Regular cardiac myocyte (primary cell): ENCODE data around the gene GPR75. TPM values are rescaled to one million over a fixed set of nuclear protein-coding genes. Genes with fewer than 3 reads are reported as not detected.

Source experiments
- total RNA-seq: library from RNA; depleted of rRNA; stranded (reverse); fragments of >200 nt; gene quantifications from 2 replicates; pipeline ENCODE4 v1.2.3, GENCODE V29; 2014

GPR75 gene
- total RNA-seq, result 0.28 and 1.2 TPM in 2 replicates

DNA sequence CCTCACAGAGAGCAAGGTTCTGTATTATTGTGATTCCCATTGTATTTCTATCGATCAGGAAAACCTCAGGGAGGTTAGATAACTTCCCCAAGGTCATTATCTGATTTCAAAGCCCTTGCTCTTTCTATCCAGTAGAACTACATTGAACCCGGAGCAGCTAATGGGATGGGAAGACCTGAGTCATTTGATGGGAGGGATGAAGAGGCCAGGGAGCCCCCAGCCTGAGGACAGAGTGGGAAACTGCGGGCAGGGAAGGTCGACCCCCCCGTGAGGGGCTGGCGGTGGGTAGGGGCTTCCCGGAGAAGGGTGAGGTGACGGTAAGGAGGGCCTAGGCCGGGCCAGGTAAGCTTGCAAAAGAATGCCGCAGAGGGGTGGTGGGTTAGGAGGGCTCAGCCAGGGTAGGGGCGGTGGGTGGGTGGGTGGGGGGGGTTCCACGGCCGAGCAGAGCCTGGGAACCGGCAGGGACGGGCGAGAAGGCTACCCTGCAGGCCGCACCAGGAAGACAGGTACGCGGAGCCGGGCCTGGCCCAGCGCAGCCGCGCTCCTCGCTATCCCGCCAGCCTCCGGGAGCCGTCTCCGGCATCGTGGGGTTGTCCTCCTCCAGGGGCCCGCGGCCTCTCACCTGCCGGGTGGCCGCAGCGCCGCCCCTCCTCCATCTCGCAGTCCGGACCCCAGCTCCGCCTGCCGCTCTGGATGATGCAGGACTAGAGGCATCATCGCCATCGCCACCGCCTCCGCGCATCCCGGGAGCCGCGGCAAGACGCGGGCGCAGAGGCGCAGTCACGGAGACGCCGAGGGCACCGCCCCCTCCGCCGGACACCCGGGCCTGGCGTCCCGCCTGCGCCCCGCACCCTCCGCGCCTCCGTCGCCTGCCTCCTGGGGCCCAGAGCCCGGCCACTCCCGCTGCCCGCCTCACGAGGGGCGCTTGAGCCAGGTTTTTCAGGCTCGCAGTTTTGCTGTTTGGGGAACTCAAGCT lies at the start of gene GPR75:
TSS of gene GPR75 (minus strand) at position 762 of the 976 bp plus-strand sequence. CDS start 5,211 bp downstream, outside the sequence.

Other genes starting within 250 kb of the GPR75 start
- 1.7 and 11.9 TPM in 2 replicates for gene CHAC2, start 92.2 kb downstream of the GPR75 start, total RNA-seq
- gene ASB3, start 73.0 kb downstream of the GPR75 start, total RNA-seq, result 26.5 and 36.9 TPM in 2 replicates
- 245 and 372 TPM in 2 replicates for gene ERLEC1, start 72.9 kb downstream of the GPR75 start, total RNA-seq
- 17.5 and 31.2 TPM in 2 replicates for gene PSME4, start 111.0 kb upstream of the GPR75 start, total RNA-seq